ENCODE measurements around the gene DDX27. TPM values are rescaled to one million over a fixed set of nuclear protein-coding genes. Genes with fewer than 3 reads are reported as not detected.

DDX27 gene
- total and polyA plus RNA-seq, 9 of the 15 experiments (the other 6 are each of a cell fraction or from before 2014, with no cell fraction given), result 17.9 to 79.3 (median 57.0) TPM

- no peak for TF ChIP-seq PKNOX1 (IDR thresholded peaks at IDR 0.05)
- TF ChIP-seq POLR2B (IDR thresholded peaks at IDR 0.05; ENCODE audit: low read depth, partially characterized antibody), result peak; percentile 53
- TF ChIP-seq ZFPM2 (CRISPR knock-in tag; IDR thresholded peaks at IDR 0.05), result no peak
- TF ChIP-seq POLR2AphosphoS5 (IDR thresholded peaks at IDR 0.05; ENCODE audit: control insufficient read depth, insufficient read depth, low read depth, low read length), result peak; percentile 68
- TF ChIP-seq RFX7 (CRISPR knock-in tag; IDR thresholded peaks at IDR 0.05), result 0 out of 2 replicates have a peak, but pooled peaks have one; percentile 43
- TF ChIP-seq SAFB (IDR thresholded peaks at IDR 0.05; ENCODE audit: borderline replicate concordance, low read depth, low read length), result no peak
- TF ChIP-seq POLR2G (IDR thresholded peaks at IDR 0.05; ENCODE audit: low read depth, low read length), result peak; percentile 33; the same call in 1 of the 2 replicates
- peak; percentile 86; the same call in 1 of the 2 replicates for TF ChIP-seq POLR2A (conservative IDR thresholded peaks at IDR 0.05)
- no peak for TF ChIP-seq ZNF274 (IDR thresholded peaks at IDR 0.05; ENCODE audit: borderline replicate concordance, low read depth, low read length)
- 0 out of 2 replicates have a peak, but pooled peaks have one; percentile 46 for TF ChIP-seq ILF3 (IDR thresholded peaks at IDR 0.05; ENCODE audit: borderline replicate concordance)
- peak; percentile 27; the same call in 1 of the 2 replicates for TF ChIP-seq CHCHD3 (CRISPR knock-in tag; IDR thresholded peaks at IDR 0.05)
- TF ChIP-seq THRB (CRISPR knock-in tag; conservative IDR thresholded peaks at IDR 0.05), result peak; percentile 59; the same call in 1 of the 2 replicates
- no peak for TF ChIP-seq ZNF316 (IDR thresholded peaks at IDR 0.05)
- TF ChIP-seq BCLAF1 (IDR thresholded peaks at IDR 0.05; ENCODE audit: borderline replicate concordance in 1 of 2, control insufficient read depth in 1 of 2, low read depth in 2 of 2, low read length in 1 of 2), result peak in 1 of 2 experiments; percentile 75; a peak in 1 of 4 replicates
- peak; percentile 83 for TF ChIP-seq SUPT5H (IDR thresholded peaks at IDR 0.05)
- peak; percentile 48 for TF ChIP-seq POLR2AphosphoS2 (IDR thresholded peaks at IDR 0.05; ENCODE audit: low read length)
- TF ChIP-seq POLR2H (tag; IDR thresholded peaks at IDR 0.05; ENCODE audit: low read depth), result peak; percentile 2; the same call in 1 of the 2 replicates
- peak; percentile 14 for TF ChIP-seq SMAD1 (IDR thresholded peaks at IDR 0.05; ENCODE audit: low read depth, low read length, partially characterized antibody)
- TF ChIP-seq FIP1L1 (IDR thresholded peaks at IDR 0.05; ENCODE audit: low read depth, low read length, poor library complexity, severe bottlenecking), result peak; percentile 30
- no peak for TF ChIP-seq ATF7 (IDR thresholded peaks at IDR 0.05)
- no peak for TF ChIP-seq ZNF444 (CRISPR knock-in tag; IDR thresholded peaks at IDR 0.05)
- no peak for TF ChIP-seq FOS (IDR thresholded peaks at IDR 0.05; ENCODE audit: extremely low read depth, insufficient read length)
- TF ChIP-seq U2AF1 (optimal IDR thresholded peaks at IDR 0.05; ENCODE audit: low read depth, low read length), result peak; percentile 6
Observed at GRCh38 chr20:49288784-49289696, 69.8 kb downstream of the DDX27 start (continued).
